Endothelial cell of umbilical vein (primary cell): ENCODE data around the gene RAPGEF3.

ENCODE experiments used
- CTCF ChIP-seq, 2 donors: IDR thresholded peaks; 1 replicate in 1 of 2; 2 replicates in 1 of 2; pipeline ENCODE4 v1.5.1; 2011; ENCODE audit warnings: low read length in 2 of 2, mild to moderate bottlenecking in 2 of 2, moderate library complexity in 2 of 2, control low read depth in 1 of 2, inconsistent platforms in 1 of 2, low read depth in 1 of 2; ENCODE audit not compliant: insufficient read depth in 1 of 2; ENCODE audit errors: extremely low read depth in 1 of 2
- MAX ChIP-seq: IDR thresholded peaks from 2 replicates; pipeline ENCODE4 v1.6.1; 2011; ENCODE audit not compliant: insufficient read depth, insufficient read length

- TF ChIP-seq MAX (no peak), CTCF (IDR thresholded peaks at IDR 0.05; ENCODE audit: extremely low read depth in 1 of 2, insufficient read depth in 1 of 2, low read depth in 1 of 2, low read length in 2 of 2) (no peak)
Measured at GRCh38 chr12:47689215-47689614, 69.5 kb downstream of the RAPGEF3 start.
